OCI-LY7 (cell line): Measurements from ENCODE around the gene MTMR1. TPM values are rescaled to one million over a fixed set of nuclear protein-coding genes. Genes with fewer than 3 reads are reported as not detected.

Source experiments
- BruUV-seq: library from RNA; stranded (reverse); fragments of 400-500 nt; replicated peaks from 2 replicates; lab custom pipeline; 2021; lab: Mats Ljungman, UMichigan
- CTCF ChIA-PET: fragments of 300-600 bp; sonication (Branson Sonifier 250); formaldehyde crosslinking; loops from one replicate; lab custom pipeline; 2022; ENCODE audit warnings: antibody characterized with exemption; ENCODE audit not compliant: unreplicated experiment; lab: Charles Lee
- POLR2A ChIA-PET: fragments of 300-600 bp; sonication (Branson Sonifier 250); formaldehyde crosslinking; loops from one replicate; lab custom pipeline; 2022; ENCODE audit warnings: antibody characterized with exemption; lab: Charles Lee
- DNase-seq: peaks from one replicate; pipeline ENCODE4 v3.0.0-alpha.2; 2015; ENCODE audit warnings: low spot score
- H2AFZ ChIP-seq: fragments of 200-600 bp; sonication (generic), shearing (Covaris generic); 2 replicates; pipeline ENCODE4 v1.6.1; 2014; ENCODE audit warnings: mild to moderate bottlenecking, antibody characterized with exemption, low read length, moderate library complexity
- H3K27ac ChIP-seq: fragments of 200-600 bp; sonication (generic); 2 replicates; pipeline ENCODE4 v1.5.1; 2014; ENCODE audit warnings: mixed run types, low read depth, mild to moderate bottlenecking, moderate library complexity, low read length, inconsistent platforms; ENCODE audit not compliant: poor library complexity, severe bottlenecking
- H3K36me3 ChIP-seq: fragments of 200-600 bp; sonication (generic); 2 replicates; pipeline ENCODE4 v1.6.1; 2014; ENCODE audit warnings: mild to moderate bottlenecking, antibody characterized with exemption, low read length, moderate library complexity, mixed read lengths; ENCODE audit not compliant: insufficient read depth
- H3K4me1 ChIP-seq: fragments of 200-600 bp; sonication (generic); 2 replicates; pipeline ENCODE4 v1.5.1; 2014; ENCODE audit warnings: mild to moderate bottlenecking, low read length; ENCODE audit not compliant: insufficient read depth, poor library complexity, severe bottlenecking
- H3K4me2 ChIP-seq: fragments of 200-600 bp; sonication (generic); 2 replicates; pipeline ENCODE4 v1.6.1; 2014; ENCODE audit warnings: mild to moderate bottlenecking, low read length
- H3K4me3 ChIP-seq: fragments of 200-600 bp; sonication (generic); 2 replicates; pipeline ENCODE4 v1.5.1; 2014; ENCODE audit warnings: mild to moderate bottlenecking, low read depth, low read length; ENCODE audit not compliant: poor library complexity, severe bottlenecking
- H3K79me2 ChIP-seq: fragments of 200-600 bp; sonication (generic); 2 replicates; pipeline ENCODE4 v1.6.1; 2016; ENCODE audit warnings: low read depth, mild to moderate bottlenecking, low read length, moderate library complexity, mixed read lengths; ENCODE audit not compliant: insufficient read depth
- H3K9me2 ChIP-seq: fragments of 200-600 bp; sonication (generic); 2 replicates; pipeline ENCODE4 v1.6.1; 2016; ENCODE audit warnings: mild to moderate bottlenecking, low read length, mixed read lengths; ENCODE audit not compliant: insufficient read depth
- H3K9me3 ChIP-seq: fragments of 200-600 bp; sonication (generic); 2 replicates; pipeline ENCODE4 v1.6.1; 2014; ENCODE audit warnings: mild to moderate bottlenecking, mixed run types, low read length, mixed read lengths
- H4K20me1 ChIP-seq: fragments of 200-600 bp; sonication (generic); 2 replicates; pipeline ENCODE4 v1.6.1; 2014; ENCODE audit warnings: mild to moderate bottlenecking, antibody characterized with exemption, low read length, moderate library complexity, mixed read lengths; ENCODE audit not compliant: insufficient read depth
- CTCF ChIP-seq: fragments of 200-600 bp; sonication (generic); conservative IDR thresholded peaks from 2 replicates; pipeline ENCODE4 v1.5.1; 2014; ENCODE audit warnings: mild to moderate bottlenecking, antibody characterized with exemption, low read length, moderate library complexity, mixed read lengths
- EZH2phosphoT487 ChIP-seq: fragments of 200-600 bp; sonication (generic); IDR thresholded peaks from 2 replicates; pipeline ENCODE4 v1.6.1; 2018; ENCODE audit warnings: low read depth, borderline replicate concordance, mild to moderate bottlenecking, mixed run types, antibody characterized with exemption, low read length, moderate library complexity, mixed read lengths
- intact Hi-C: fragments of 100-400 bp; cut with micrococcal nuclease; formaldehyde crosslinking; loops from one replicate; pipeline ENCODE4 v1.10.0; 2022; ENCODE audit not compliant: unreplicated experiment
- total RNA-seq, 2 experiments: library from RNA; depleted of rRNA in 1 of 2; stranded (reverse); fragments of >200 nt in 1 of 2; shearing (Covaris generic) in 1 of 2; gene quantifications; 2 replicates each; pipeline ENCODE4 v1.2.3, GENCODE V29; 2014 to 2022

The MTMR1 gene
- total RNA-seq, 2 experiments from 2014 or later: 49.7 to 57.6 TPM

GRCh38 chrX:150696331-150696730, 3.1 kb downstream of the MTMR1 start:
- peaks cover 42% of the 10 kb centered on the region for H3K36me3 ChIP-seq
- peaks cover 71% of the 10 kb centered on the region for H3K79me2 ChIP-seq
- CTCF ChIA-PET: no interaction called here
- POLR2A ChIA-PET: interaction anchor here (0.7 to 1.6 kb wide), 4 partner anchors 15 to 55 kb away, joined by 3 to 7 read pairs (median 4); no protein-coding TSS in a partner anchor
- peaks cover 81% of the 10 kb centered on the region for H3K4me1 ChIP-seq
- H2AFZ ChIP-seq: no peak overlapping the region
- no peaks in the 10 kb centered on the region for H3K9me2 ChIP-seq
- peak overlapping the region; percentile 75 for H3K4me3 ChIP-seq
- peak; percentile 69 for DNase-seq
- TF ChIP-seq EZH2phosphoT487: no peak
- no peak for TF ChIP-seq CTCF
- peak overlapping the region; percentile 99 for H3K27ac ChIP-seq
- peak overlapping the region; percentile 84 for H3K4me2 ChIP-seq
- intact Hi-C loops: no loop called here
- BruUV-seq: no TSS peak
- H3K9me3 ChIP-seq: no peaks in the 10 kb centered on the region
- no peaks in the 10 kb centered on the region for H4K20me1 ChIP-seq

DNA sequence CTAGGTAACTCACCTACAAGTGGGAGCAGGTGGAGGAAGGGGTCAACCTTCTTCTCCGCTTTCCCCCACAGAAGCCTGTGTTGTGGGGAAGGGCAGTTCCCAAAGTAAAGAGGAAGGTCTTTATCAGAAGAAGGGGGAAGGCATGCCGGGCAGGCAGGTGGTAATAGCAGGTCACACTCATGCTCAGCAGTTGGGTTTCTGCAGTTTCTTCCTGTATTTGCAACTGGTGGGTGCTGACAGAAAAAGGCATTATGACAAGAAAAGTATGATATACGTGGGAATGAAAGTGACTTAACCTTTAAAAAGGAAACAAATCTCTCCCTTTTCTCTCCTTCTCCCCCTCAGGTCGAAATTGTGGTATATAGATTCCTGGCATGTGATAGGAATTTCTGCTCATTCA, 3.7 kb downstream of the MTMR1 start:
- peaks cover 77% of the 10 kb centered on the region for H3K79me2 ChIP-seq
- no TSS peak for BruUV-seq
- peak overlapping the region; percentile 84 for H3K4me2 ChIP-seq
- no peaks in the 10 kb centered on the region for H3K9me3 ChIP-seq
- H4K20me1 ChIP-seq: no peaks in the 10 kb centered on the region
- ChIA-PET CTCF (no interaction called here), POLR2A (interaction anchor here (1.6 kb wide), 1 partner anchor 15 kb away, joined by 7 read pairs; no protein-coding TSS in a partner anchor)
- H2AFZ ChIP-seq: no peak overlapping the region
- H3K36me3 ChIP-seq: peaks cover 48% of the 10 kb centered on the region
- intact Hi-C loops: no loop called here
- no peak for TF ChIP-seq CTCF
- no peak for TF ChIP-seq EZH2phosphoT487
- peak overlapping the region; percentile 99 for H3K27ac ChIP-seq
- H3K4me1 ChIP-seq: peaks cover 80% of the 10 kb centered on the region
- peak; percentile 68 for DNase-seq
- H3K9me2 ChIP-seq: no peaks in the 10 kb centered on the region
- H3K4me3 ChIP-seq: peak overlapping the region; percentile 75

GRCh38 chrX:150697641-150698040, 4.4 kb downstream of the MTMR1 start:
- no TSS peak for BruUV-seq
- H3K27ac ChIP-seq: peak overlapping the region; percentile 99
- H3K4me2 ChIP-seq: peak overlapping the region; percentile 84
- no peaks in the 10 kb centered on the region for H3K9me3 ChIP-seq
- ChIA-PET CTCF (no interaction called here), POLR2A (no interaction called here)
- intact Hi-C loops: no loop called here
- H3K79me2 ChIP-seq: peaks cover 84% of the 10 kb centered on the region
- peak; percentile 24 for DNase-seq
- TF ChIP-seq CTCF: no peak
- peaks cover 76% of the 10 kb centered on the region for H3K4me1 ChIP-seq
- H3K36me3 ChIP-seq: peaks cover 56% of the 10 kb centered on the region
- no peak overlapping the region for H2AFZ ChIP-seq
- H4K20me1 ChIP-seq: no peaks in the 10 kb centered on the region
- no peaks in the 10 kb centered on the region for H3K9me2 ChIP-seq
- peak overlapping the region; percentile 75 for H3K4me3 ChIP-seq
